Activated CD8-positive, alpha-beta T cell treated with anti-CD3 and anti-CD28 coated beads for 36 hours (primary cell): ENCODE data around the gene ADAMTS17. TPM values are rescaled to one million over a fixed set of nuclear protein-coding genes. Genes with fewer than 3 reads are reported as not detected.

Experiments
- ATAC-seq: fragments of 200-7000 bp; cut with Tn5 transposase; one replicate; pipeline ENCODE4 v1.10.0; 2021; ENCODE audit warnings: mild to moderate bottlenecking, moderate library complexity
- CTCF ChIA-PET: fragments of 350-600 bp; sonication (Branson Sonifier 250); formaldehyde crosslinking; loops from one replicate; lab custom pipeline; 2021; ENCODE audit warnings: antibody characterized with exemption; lab: Charles Lee
- POLR2A ChIA-PET: fragments of 350-600 bp; sonication (Branson Sonifier 250); formaldehyde crosslinking; loops from one replicate; lab custom pipeline; 2021; ENCODE audit warnings: antibody characterized with exemption; lab: Charles Lee
- DNase-seq: peaks from one replicate; pipeline ENCODE4 v3.0.0-alpha.2; 2020
- H3K27ac Mint-ChIP-seq: one replicate; pipeline ENCODE4 v1.8.0; 2021; ENCODE audit warnings: mild to moderate bottlenecking, mixed read lengths
- H3K27me3 Mint-ChIP-seq: one replicate; pipeline ENCODE4 v1.8.0; 2021; ENCODE audit warnings: mixed read lengths
- H3K36me3 Mint-ChIP-seq: one replicate; pipeline ENCODE4 v1.8.0; 2021; ENCODE audit warnings: low read depth, mixed read lengths
- H3K4me1 Mint-ChIP-seq: one replicate; pipeline ENCODE4 v1.8.0; 2021; ENCODE audit warnings: low read depth, mixed read lengths
- H3K4me3 Mint-ChIP-seq: one replicate; pipeline ENCODE4 v1.8.0; 2021; ENCODE audit warnings: mild to moderate bottlenecking, moderate library complexity, mixed read lengths
- H3K9me3 Mint-ChIP-seq: one replicate; pipeline ENCODE4 v1.8.0; 2021; ENCODE audit warnings: mixed read lengths
- intact Hi-C: fragments of 100-400 bp; cut with micrococcal nuclease; formaldehyde crosslinking; loops from one replicate; pipeline ENCODE4 v1.10.0; 2022
- total RNA-seq, 2 experiments: library from RNA; stranded (reverse); gene quantifications; one replicate each; pipeline ENCODE4 v1.2.3, GENCODE V29; 2021
- TF ChIP-seq, protein P1 (sequence below): fragments of 200-600 bp; IDR thresholded peaks from one replicate; pipeline ENCODE4 v1.8.0; 2022; ENCODE audit warnings: antibody characterized with exemption, mild to moderate bottlenecking

The ADAMTS17 gene
- total RNA-seq, 2 experiments from 2014 or later: 0.60 to 1.5 TPM

GRCh38 chr15:100099976-100100375 is 241.8 kb downstream of the ADAMTS17 start:
- TF ChIP-seq, protein P1, sequence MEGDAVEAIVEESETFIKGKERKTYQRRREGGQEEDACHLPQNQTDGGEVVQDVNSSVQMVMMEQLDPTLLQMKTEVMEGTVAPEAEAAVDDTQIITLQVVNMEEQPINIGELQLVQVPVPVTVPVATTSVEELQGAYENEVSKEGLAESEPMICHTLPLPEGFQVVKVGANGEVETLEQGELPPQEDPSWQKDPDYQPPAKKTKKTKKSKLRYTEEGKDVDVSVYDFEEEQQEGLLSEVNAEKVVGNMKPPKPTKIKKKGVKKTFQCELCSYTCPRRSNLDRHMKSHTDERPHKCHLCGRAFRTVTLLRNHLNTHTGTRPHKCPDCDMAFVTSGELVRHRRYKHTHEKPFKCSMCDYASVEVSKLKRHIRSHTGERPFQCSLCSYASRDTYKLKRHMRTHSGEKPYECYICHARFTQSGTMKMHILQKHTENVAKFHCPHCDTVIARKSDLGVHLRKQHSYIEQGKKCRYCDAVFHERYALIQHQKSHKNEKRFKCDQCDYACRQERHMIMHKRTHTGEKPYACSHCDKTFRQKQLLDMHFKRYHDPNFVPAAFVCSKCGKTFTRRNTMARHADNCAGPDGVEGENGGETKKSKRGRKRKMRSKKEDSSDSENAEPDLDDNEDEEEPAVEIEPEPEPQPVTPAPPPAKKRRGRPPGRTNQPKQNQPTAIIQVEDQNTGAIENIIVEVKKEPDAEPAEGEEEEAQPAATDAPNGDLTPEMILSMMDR: no peak
- Mint-ChIP-seq H3K9me3 (no peaks in the 10 kb centered on the region), H3K4me1 (no peaks in the 10 kb centered on the region), H3K36me3 (no peaks in the 10 kb centered on the region), H3K27me3 (no peaks in the 10 kb centered on the region), H3K27ac (no peak overlapping the region), H3K4me3 (no peak overlapping the region)
- DNase-seq: no peak
- ATAC-seq: no peak
- ChIA-PET CTCF (no interaction called here), POLR2A (no interaction called here)
- intact Hi-C loops: no loop called here

DNA sequence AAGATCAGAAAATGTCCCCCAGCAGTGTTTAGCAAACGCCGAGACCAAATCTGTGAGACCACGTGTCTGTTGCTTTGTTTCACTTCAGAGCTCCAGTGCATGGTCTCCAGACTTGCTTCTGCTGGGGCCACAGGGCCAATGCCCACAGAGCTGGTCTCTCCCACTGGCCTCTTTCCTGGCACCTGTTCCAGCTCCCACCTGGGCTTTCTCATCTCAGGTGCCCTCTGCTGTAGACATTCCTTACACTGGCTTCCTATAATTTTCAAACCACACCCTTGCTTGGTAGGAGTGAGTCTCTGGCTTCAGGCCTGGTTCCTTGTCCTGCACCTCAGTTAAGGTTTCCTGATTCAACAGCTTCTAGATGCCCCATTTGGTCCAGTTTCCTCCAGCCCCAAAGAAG is 243.1 kb downstream of the ADAMTS17 start:
- Mint-ChIP-seq H3K36me3 (no peaks in the 10 kb centered on the region), H3K4me1 (no peaks in the 10 kb centered on the region), H3K27me3 (no peaks in the 10 kb centered on the region), H3K27ac (no peak overlapping the region), H3K4me3 (no peak overlapping the region), H3K9me3 (no peaks in the 10 kb centered on the region)
- intact Hi-C loops: no loop called here
- ChIA-PET CTCF (interaction anchor here (1.6 kb wide), 1 partner anchor 170 kb away, joined by 3 read pairs; no protein-coding TSS in a partner anchor), POLR2A (no interaction called here)
- DNase-seq (no peak), ATAC-seq (no peak)
- TF ChIP-seq, protein P1: no peak

DNA sequence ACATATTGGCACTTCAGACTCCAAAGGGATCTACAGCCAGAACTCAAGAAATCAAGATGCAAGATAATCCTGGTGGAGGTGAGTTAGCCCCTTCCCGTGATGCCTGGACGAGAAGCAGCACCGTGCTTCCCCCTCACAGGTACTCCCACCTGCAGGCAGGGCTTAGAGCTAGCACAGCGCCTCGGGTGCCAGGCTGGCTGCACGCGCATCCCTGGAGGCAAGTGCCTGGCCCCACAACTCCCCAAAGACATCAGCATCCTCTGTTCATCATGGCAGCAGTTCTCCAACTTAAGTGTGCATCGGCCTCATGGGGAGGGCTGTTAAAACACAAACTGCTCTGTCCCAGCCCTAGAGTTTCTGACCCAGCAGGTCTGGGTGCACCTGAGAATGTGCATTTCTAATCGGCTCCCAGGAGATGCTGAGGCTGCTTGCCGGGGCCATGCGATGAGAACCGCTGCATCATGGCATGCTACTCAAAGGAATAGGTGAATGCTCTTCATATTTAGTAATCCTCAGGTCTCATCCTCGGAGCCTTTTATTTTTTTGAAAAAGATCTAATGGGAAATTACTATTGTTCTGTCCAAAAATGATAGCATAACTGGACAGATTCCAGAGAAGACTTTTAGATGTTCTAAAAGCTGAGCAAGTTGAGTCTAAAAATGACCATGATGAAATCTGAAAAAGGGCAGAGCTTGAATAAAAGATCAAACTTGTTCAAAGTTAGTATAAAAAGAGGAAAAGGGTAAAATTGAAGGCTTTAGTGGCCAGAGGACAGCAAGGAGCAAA is 244.2 kb downstream of the ADAMTS17 start:
- H3K9me3 Mint-ChIP-seq: no peaks in the 10 kb centered on the region
- CTCF ChIA-PET: interaction anchor here (1.6 kb wide), 1 partner anchor 169 kb away, joined by 3 read pairs; no protein-coding TSS in a partner anchor
- POLR2A ChIA-PET: no interaction called here
- H3K27me3 Mint-ChIP-seq: no peaks in the 10 kb centered on the region
- no peaks in the 10 kb centered on the region for H3K4me1 Mint-ChIP-seq
- H3K27ac Mint-ChIP-seq: no peak overlapping the region
- H3K4me3 Mint-ChIP-seq: no peak overlapping the region
- intact Hi-C loops: no loop called here
- no peak for ATAC-seq
- no peak for DNase-seq
- no peaks in the 10 kb centered on the region for H3K36me3 Mint-ChIP-seq
- TF ChIP-seq, protein P1: no peak

GRCh38 chr15:100096700-100097099 is 245.1 kb downstream of the ADAMTS17 start:
- H3K4me1 Mint-ChIP-seq: no peaks in the 10 kb centered on the region
- DNase-seq (no peak), ATAC-seq (no peak)
- no peaks in the 10 kb centered on the region for H3K9me3 Mint-ChIP-seq
- H3K27me3 Mint-ChIP-seq: no peaks in the 10 kb centered on the region
- POLR2A ChIA-PET: no interaction called here
- no peak overlapping the region for H3K4me3 Mint-ChIP-seq
- intact Hi-C loops: no loop called here
- CTCF ChIA-PET: interaction anchor here (1.4 kb wide), 1 partner anchor 9 kb away, joined by 4 read pairs; no protein-coding TSS in a partner anchor
- H3K36me3 Mint-ChIP-seq: no peaks in the 10 kb centered on the region
- no peak overlapping the region for H3K27ac Mint-ChIP-seq
- TF ChIP-seq, protein P1: no peak

DNA sequence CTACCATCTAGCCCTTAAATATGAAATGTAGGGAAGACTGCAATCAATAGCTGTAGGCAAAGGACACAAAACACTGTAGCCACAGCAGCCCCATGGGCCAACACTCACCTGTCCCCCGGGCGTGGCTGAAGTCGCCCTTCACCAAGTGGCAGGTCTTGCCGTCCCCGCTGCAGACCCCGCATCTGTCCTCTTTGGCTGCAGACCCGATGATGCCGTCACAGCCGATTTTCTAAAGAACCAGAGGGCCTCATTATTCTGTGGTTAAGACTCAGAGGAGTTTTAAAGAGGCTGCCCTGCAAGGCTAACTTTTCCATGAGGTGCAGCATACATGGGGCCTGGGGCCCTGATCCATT is 245.6 kb downstream of the ADAMTS17 start:
- H3K9me3 Mint-ChIP-seq: no peaks in the 10 kb centered on the region
- no peak for ATAC-seq
- POLR2A ChIA-PET: no interaction called here

More for the DNA sequence above, 245.6 kb downstream of the ADAMTS17 start:
- Mint-ChIP-seq H3K4me3 (no peak overlapping the region), H3K4me1 (no peaks in the 10 kb centered on the region), H3K27me3 (no peaks in the 10 kb centered on the region), H3K36me3 (no peaks in the 10 kb centered on the region), H3K27ac (no peak overlapping the region)
- intact Hi-C loops: no loop called here
- CTCF ChIA-PET: interaction anchor here (1.4 kb wide), 1 partner anchor 10 kb away, joined by 4 read pairs; no protein-coding TSS in a partner anchor
- DNase-seq: no peak
- TF ChIP-seq, protein P1: no peak
